ENCODE results near the gene B3GAT1.

DNA sequence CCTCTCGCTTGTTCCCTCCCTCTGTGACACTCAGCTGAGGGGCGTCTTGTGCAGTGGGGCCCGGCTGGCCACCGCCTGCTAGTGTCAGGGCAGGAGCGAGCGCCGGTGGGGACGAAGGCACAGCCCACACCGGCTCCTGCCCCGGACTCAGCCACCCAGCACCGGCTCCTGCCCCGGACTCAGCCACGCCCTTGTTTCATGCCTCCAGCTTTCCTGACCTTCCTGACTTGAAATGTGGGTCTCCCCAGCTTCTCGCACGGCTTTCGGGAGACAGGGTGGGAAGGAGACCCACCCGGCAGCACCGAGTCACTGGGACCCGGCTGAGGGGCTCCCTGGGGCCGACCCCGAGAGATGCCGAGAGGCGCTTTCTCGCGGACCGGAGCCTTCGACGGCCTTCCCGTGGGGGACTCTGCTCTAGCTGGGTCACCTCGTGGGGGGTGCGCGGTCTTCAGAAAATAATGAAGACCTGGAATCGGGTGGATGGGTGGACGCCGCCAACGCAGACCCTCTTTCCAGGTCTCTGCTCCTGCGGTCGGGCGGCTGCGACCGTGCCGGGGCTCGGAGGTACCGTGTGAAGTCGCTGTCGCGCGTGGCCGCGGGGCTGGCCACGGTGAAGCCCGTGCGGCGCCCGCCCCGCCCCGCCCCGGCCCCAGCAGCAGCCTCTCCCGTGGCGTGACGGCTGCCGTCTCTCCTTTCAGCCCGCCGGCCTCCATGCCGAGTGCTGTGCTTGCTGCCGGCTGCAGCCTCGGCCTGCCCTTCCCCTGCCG is 70.1 kb downstream of the B3GAT1 start:
- TF ChIP-seq, protein P1, sequence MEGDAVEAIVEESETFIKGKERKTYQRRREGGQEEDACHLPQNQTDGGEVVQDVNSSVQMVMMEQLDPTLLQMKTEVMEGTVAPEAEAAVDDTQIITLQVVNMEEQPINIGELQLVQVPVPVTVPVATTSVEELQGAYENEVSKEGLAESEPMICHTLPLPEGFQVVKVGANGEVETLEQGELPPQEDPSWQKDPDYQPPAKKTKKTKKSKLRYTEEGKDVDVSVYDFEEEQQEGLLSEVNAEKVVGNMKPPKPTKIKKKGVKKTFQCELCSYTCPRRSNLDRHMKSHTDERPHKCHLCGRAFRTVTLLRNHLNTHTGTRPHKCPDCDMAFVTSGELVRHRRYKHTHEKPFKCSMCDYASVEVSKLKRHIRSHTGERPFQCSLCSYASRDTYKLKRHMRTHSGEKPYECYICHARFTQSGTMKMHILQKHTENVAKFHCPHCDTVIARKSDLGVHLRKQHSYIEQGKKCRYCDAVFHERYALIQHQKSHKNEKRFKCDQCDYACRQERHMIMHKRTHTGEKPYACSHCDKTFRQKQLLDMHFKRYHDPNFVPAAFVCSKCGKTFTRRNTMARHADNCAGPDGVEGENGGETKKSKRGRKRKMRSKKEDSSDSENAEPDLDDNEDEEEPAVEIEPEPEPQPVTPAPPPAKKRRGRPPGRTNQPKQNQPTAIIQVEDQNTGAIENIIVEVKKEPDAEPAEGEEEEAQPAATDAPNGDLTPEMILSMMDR (IDR thresholded peaks at IDR 0.05) = no peak
- no peak for TF ChIP-seq POLR2A (IDR thresholded peaks at IDR 0.05)

All from adrenal gland (tissue), 5 donors.